ENCODE measurements around the gene TMEM44.
A peak's percentile ranks its signal among the peaks of the same experiment; 100 is the strongest.
"Not testable (repeated sequence)": the region's sequence is repeated elsewhere in the genome, so short reads cannot be mapped to it uniquely, and the experiment has no call there.

Gene TMEM44

GRCh38 chr3:194609601-194610000 is 23.6 kb downstream of the TMEM44 start:
- DNase-seq (ENCODE audit: low read depth, low spot score) = no peak
- Histone ChIP-seq H3K36me3 (ENCODE audit: insufficient read depth, insufficient read length, low read length) (peaks cover 39% of the 10 kb centered on the region), H3K4me1 (ENCODE audit: insufficient read depth, insufficient read length) (peaks cover 5% of the 10 kb centered on the region), H3K9me3 (ENCODE audit: insufficient read depth, low read length) (no peaks in the 10 kb centered on the region), H3K27me3 (ENCODE audit: insufficient read depth, insufficient read length) (no peaks in the 10 kb centered on the region), H3K9ac (ENCODE audit: insufficient read length, low read depth) (peak overlapping the region; percentile 8), H3K4me3 (ENCODE audit: insufficient read length, low read depth) (no peak overlapping the region)
- no peak for TF ChIP-seq YY1 (IDR thresholded peaks at IDR 0.05; ENCODE audit: insufficient read depth, insufficient read length)
- no peak for TF ChIP-seq SUZ12 (IDR thresholded peaks at IDR 0.05; ENCODE audit: extremely low read depth, insufficient read depth, insufficient read length)
- TF ChIP-seq ZNF274 (IDR thresholded peaks at IDR 0.05; ENCODE audit: low read depth, low read length) = no peak

GRCh38 chr3:194608981-194609380 is 24.2 kb downstream of the TMEM44 start:
- no peak for DNase-seq (ENCODE audit: low read depth, low spot score)
- no peak overlapping the region for H3K4me3 ChIP-seq (ENCODE audit: insufficient read length, low read depth)

GRCh38 chr3:194607592-194608389 is 25.4 kb downstream of the TMEM44 start:
- no peak for DNase-seq (ENCODE audit: low read depth, low spot score)
- Histone ChIP-seq H3K36me3 (ENCODE audit: insufficient read depth, insufficient read length, low read length) (peaks cover 41% of the 10 kb centered on the region), H3K9me3 (ENCODE audit: insufficient read depth, low read length) (no peaks in the 10 kb centered on the region), H3K4me1 (ENCODE audit: insufficient read depth, insufficient read length) (peaks cover 7% of the 10 kb centered on the region), H3K27me3 (ENCODE audit: insufficient read depth, insufficient read length) (no peaks in the 10 kb centered on the region), H3K9ac (ENCODE audit: insufficient read length, low read depth) (no peak overlapping the region), H3K4me3 (ENCODE audit: insufficient read length, low read depth) (no peak overlapping the region)
- TF ChIP-seq SUZ12 (IDR thresholded peaks at IDR 0.05; ENCODE audit: extremely low read depth, insufficient read depth, insufficient read length) (no peak), ZNF274 (IDR thresholded peaks at IDR 0.05; ENCODE audit: low read depth, low read length) (no peak), YY1 (IDR thresholded peaks at IDR 0.05; ENCODE audit: insufficient read depth, insufficient read length) (no peak)

More at GRCh38 chr3:194608981-194609380, 24.2 kb downstream of the TMEM44 start:
- Histone ChIP-seq H3K27me3 (ENCODE audit: insufficient read depth, insufficient read length) (no peaks in the 10 kb centered on the region), H3K9ac (ENCODE audit: insufficient read length, low read depth) (no peak overlapping the region), H3K9me3 (ENCODE audit: insufficient read depth, low read length) (no peaks in the 10 kb centered on the region), H3K36me3 (ENCODE audit: insufficient read depth, insufficient read length, low read length) (peaks cover 38% of the 10 kb centered on the region), H3K4me1 (ENCODE audit: insufficient read depth, insufficient read length) (peaks cover 5% of the 10 kb centered on the region)
- no peak for TF ChIP-seq SUZ12 (IDR thresholded peaks at IDR 0.05; ENCODE audit: extremely low read depth, insufficient read depth, insufficient read length)
- no peak for TF ChIP-seq ZNF274 (IDR thresholded peaks at IDR 0.05; ENCODE audit: low read depth, low read length)
- TF ChIP-seq YY1 (IDR thresholded peaks at IDR 0.05; ENCODE audit: insufficient read depth, insufficient read length) = no peak

- Histone ChIP-seq H3K36me3 (ENCODE audit: insufficient read depth, insufficient read length, low read length) (peaks cover 46% of the 10 kb centered on the region), H3K9ac (ENCODE audit: insufficient read length, low read depth) (no peak overlapping the region), H3K9me3 (ENCODE audit: insufficient read depth, low read length) (no peaks in the 10 kb centered on the region), H3K4me1 (ENCODE audit: insufficient read depth, insufficient read length) (peaks cover 10% of the 10 kb centered on the region), H3K27me3 (ENCODE audit: insufficient read depth, insufficient read length) (no peaks in the 10 kb centered on the region), H3K4me3 (ENCODE audit: insufficient read length, low read depth) (no peak overlapping the region)
- DNase-seq (ENCODE audit: low read depth, low spot score) = no peak
- no peak for TF ChIP-seq SUZ12 (IDR thresholded peaks at IDR 0.05; ENCODE audit: extremely low read depth, insufficient read depth, insufficient read length)
- TF ChIP-seq YY1 (IDR thresholded peaks at IDR 0.05; ENCODE audit: insufficient read depth, insufficient read length) = no peak
- no peak for TF ChIP-seq ZNF274 (IDR thresholded peaks at IDR 0.05; ENCODE audit: low read depth, low read length)
Observed at GRCh38 chr3:194606941-194607340, 26.3 kb downstream of the TMEM44 start.

- no peak for TF ChIP-seq YY1 (IDR thresholded peaks at IDR 0.05; ENCODE audit: insufficient read depth, insufficient read length)
- no peak for TF ChIP-seq ZNF274 (IDR thresholded peaks at IDR 0.05; ENCODE audit: low read depth, low read length)
- Histone ChIP-seq H3K27me3 (ENCODE audit: insufficient read depth, insufficient read length) (no peaks in the 10 kb centered on the region), H3K4me1 (ENCODE audit: insufficient read depth, insufficient read length) (peaks cover 10% of the 10 kb centered on the region), H3K4me3 (ENCODE audit: insufficient read length, low read depth) (no peak overlapping the region), H3K9ac (ENCODE audit: insufficient read length, low read depth) (no peak overlapping the region), H3K9me3 (ENCODE audit: insufficient read depth, low read length) (no peaks in the 10 kb centered on the region), H3K36me3 (ENCODE audit: insufficient read depth, insufficient read length, low read length) (peaks cover 50% of the 10 kb centered on the region)
- DNase-seq (ENCODE audit: low read depth, low spot score) = no peak
Observed at GRCh38 chr3:194606163-194606562, 27.1 kb downstream of the TMEM44 start.

- H3K27me3 ChIP-seq (ENCODE audit: insufficient read depth, insufficient read length) = not testable (repeated sequence)
Observed at GRCh38 chr3:194605314-194605713, 27.9 kb downstream of the TMEM44 start.

GRCh38 chr3:194604837-194605236 is 28.4 kb downstream of the TMEM44 start:
- no peak overlapping the region for H3K9ac ChIP-seq (ENCODE audit: insufficient read length, low read depth)
- TF ChIP-seq ZNF274 (IDR thresholded peaks at IDR 0.05; ENCODE audit: low read depth, low read length) (no peak), SUZ12 (IDR thresholded peaks at IDR 0.05; ENCODE audit: extremely low read depth, insufficient read depth, insufficient read length) (no peak), YY1 (IDR thresholded peaks at IDR 0.05; ENCODE audit: insufficient read depth, insufficient read length) (no peak)
- H3K4me3 ChIP-seq (ENCODE audit: insufficient read length, low read depth) = no peak overlapping the region
- no peaks in the 10 kb centered on the region for H3K9me3 ChIP-seq (ENCODE audit: insufficient read depth, low read length)
- H3K27me3 ChIP-seq (ENCODE audit: insufficient read depth, insufficient read length) = no peaks in the 10 kb centered on the region
- peaks cover 10% of the 10 kb centered on the region for H3K4me1 ChIP-seq (ENCODE audit: insufficient read depth, insufficient read length)
- no peak for DNase-seq (ENCODE audit: low read depth, low spot score)
- H3K36me3 ChIP-seq (ENCODE audit: insufficient read depth, insufficient read length, low read length) = peaks cover 44% of the 10 kb centered on the region

More at GRCh38 chr3:194605314-194605713, 27.9 kb downstream of the TMEM44 start:
- peaks cover 10% of the 10 kb centered on the region for H3K4me1 ChIP-seq (ENCODE audit: insufficient read depth, insufficient read length)
- H3K4me3 ChIP-seq (ENCODE audit: insufficient read length, low read depth); DNase-seq (ENCODE audit: low read depth, low spot score); H3K9me3 ChIP-seq (ENCODE audit: insufficient read depth, low read length); H3K9ac ChIP-seq (ENCODE audit: insufficient read length, low read depth): not testable (repeated sequence)
- H3K36me3 ChIP-seq (ENCODE audit: insufficient read depth, insufficient read length, low read length) = peaks cover 47% of the 10 kb centered on the region
